K562 (cell line): Measurements from ENCODE around the gene CBX2. TPM values are rescaled to one million over a fixed set of nuclear protein-coding genes. Genes with fewer than 3 reads are reported as not detected.

Experiments used
- CHD1 ChIP-seq: fragments of 200-600 bp; sonication (generic); IDR thresholded peaks from one replicate; pipeline ENCODE4 v1.6.1; 2012; ENCODE audit warnings: mild to moderate bottlenecking, moderate library complexity, low read length, inconsistent platforms
- GABPB1 ChIP-seq: sonication (generic); formaldehyde crosslinking; IDR thresholded peaks from 2 replicates; pipeline ENCODE4 v1.8.0; 2022; ENCODE audit warnings: mild to moderate bottlenecking, missing genetic modification reagents
- MAZ ChIP-seq, 2 experiments: fragments of 450-650 bp in 1 of 2; sonication (generic) in 1 of 2; formaldehyde crosslinking; IDR thresholded peaks in 1 of 2; conservative IDR thresholded peaks in 1 of 2; 2 replicates each; pipeline versions ENCODE4 v1.4.0 to v1.5.0; 2020; ENCODE audit warnings: mild to moderate bottlenecking in 1 of 2, missing genetic modification reagents in 1 of 2
- MEF2A ChIP-seq: IDR thresholded peaks from 2 replicates; pipeline ENCODE4 v1.6.1; 2011; ENCODE audit warnings: low read depth, mild to moderate bottlenecking, low read length, moderate library complexity; ENCODE audit not compliant: control insufficient read depth
- PHF21A ChIP-seq: fragments of 450-650 bp; IDR thresholded peaks from 2 replicates; pipeline ENCODE4 v1.6.1; 2017; ENCODE audit warnings: low read depth, borderline replicate concordance
- RBFOX2 ChIP-seq: fragments of 200-400 bp; formaldehyde crosslinking; IDR thresholded peaks from 2 replicates; pipeline ENCODE4 v1.6.1; 2017; ENCODE audit warnings: low read depth, mild to moderate bottlenecking, low read length, moderate library complexity
- RBM25 ChIP-seq: fragments of 200-400 bp; formaldehyde crosslinking; IDR thresholded peaks from 2 replicates; pipeline ENCODE4 v1.6.1; 2018; ENCODE audit warnings: low read length, low read depth, moderate library complexity; ENCODE audit not compliant: severe bottlenecking
- SREBF1 ChIP-seq: fragments of 150-350 bp; IDR thresholded peaks from 2 replicates; pipeline ENCODE4 v1.6.1; 2014; ENCODE audit warnings: antibody characterized with exemption, low read depth, low read length, borderline replicate concordance
- TEAD1 ChIP-seq, 2 experiments: fragments of 450-650 bp in 1 of 2; sonication (generic) in 1 of 2; formaldehyde crosslinking; IDR thresholded peaks; 2 replicates each; pipeline versions ENCODE4 v1.4.0 to v1.8.0; 2020 to 2022; ENCODE audit warnings: mild to moderate bottlenecking in 2 of 2, missing genetic modification reagents in 1 of 2
- ZNF436 ChIP-seq: fragments of 250-450, 450-650 bp; sonication (Bioruptor Pico); formaldehyde crosslinking; IDR thresholded peaks from 2 replicates; pipeline ENCODE4 v1.7.0; 2020; ENCODE audit warnings: mild to moderate bottlenecking
- ZNF764 ChIP-seq: fragments of 250-450 bp; sonication (Bioruptor Pico); IDR thresholded peaks from 2 replicates; pipeline ENCODE4 v1.4.0; 2020; ENCODE audit warnings: low read depth, mild to moderate bottlenecking, moderate library complexity
- ZSCAN29 ChIP-seq: fragments of 450-650 bp; IDR thresholded peaks from 2 replicates; pipeline ENCODE4 v1.6.1; 2017
- polyA plus RNA-seq, 8 experiments: library from polyadenylated mRNA; depleted of rRNA in 4 of 8; stranded (reverse) in 5 of 8; unstranded in 3 of 8; fragments of >200 nt; fragmentation: Nextera tagmentation in 2 of 8; fragmentation: Illumina TruSeq in 1 of 8; extraction: Ambion mirVana in 2 of 8; extraction: Trizol in 1 of 8; gene quantifications; 2 replicates each; pipeline versions ENCODE4 v1.2.1 to v1.2.3, GENCODE V29; 2011 to 2014; ENCODE audit warnings: inconsistent platforms in 1 of 8, missing spikeins in 1 of 8
- total RNA-seq, 7 experiments: library from RNA; depleted of rRNA in 6 of 7; stranded (reverse); fragments of >200 nt in 6 of 7; fragmentation: Illumina TruSeq in 2 of 7; extraction: Trizol in 2 of 7; gene quantifications; 2 replicates each; pipeline versions ENCODE4 v1.2.1 to v1.2.3, GENCODE V29; 2011 to 2021; ENCODE audit warnings: low replicate concordance in 1 of 7
- TF ChIP-seq, protein P1 (sequence below): sonication (generic); formaldehyde crosslinking; IDR thresholded peaks from 2 replicates; pipeline ENCODE4 v1.8.0; 2022; ENCODE audit warnings: missing genetic modification reagents, mild to moderate bottlenecking, moderate library complexity, borderline replicate concordance
- TF ChIP-seq, protein P2 (sequence below): sonication (generic); formaldehyde crosslinking; IDR thresholded peaks from 2 replicates; pipeline ENCODE4 v1.8.0; 2022; ENCODE audit warnings: mild to moderate bottlenecking, missing genetic modification reagents
- TF ChIP-seq, protein P3 (sequence below): fragments of 450-650 bp; IDR thresholded peaks from 2 replicates; pipeline ENCODE4 v1.6.1; 2016; ENCODE audit warnings: low read depth

Gene CBX2
- total and polyA plus RNA-seq, 9 of the 15 experiments (the other 6 are each of a cell fraction or from before 2014, with no cell fraction given), result 0.66 to 26.9 (median 13.9) TPM

DNA sequence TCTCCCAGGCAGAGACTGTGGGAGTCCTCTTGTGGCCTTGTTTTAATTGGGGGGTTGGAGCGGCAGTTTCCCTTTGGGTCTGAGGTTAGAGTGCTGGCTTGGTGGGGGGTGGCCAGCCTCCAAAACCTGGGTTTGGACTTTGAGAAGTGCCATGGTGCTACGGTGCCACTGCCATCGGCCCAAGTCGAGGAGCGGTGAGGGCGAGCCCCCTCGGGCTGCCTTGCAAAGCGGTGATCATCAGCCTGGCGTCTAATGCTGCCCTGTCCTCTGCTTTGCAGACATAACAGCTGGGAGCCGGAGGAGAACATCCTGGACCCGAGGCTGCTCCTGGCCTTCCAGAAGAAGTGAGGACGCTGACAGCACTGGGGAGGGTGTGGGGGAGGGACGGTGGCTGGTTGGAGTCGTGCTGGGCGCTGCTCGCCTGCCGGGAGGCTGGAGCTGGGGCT, 1.2 kb downstream of the CBX2 start (continued):
- TF ChIP-seq MAZ (CRISPR knock-in tag; conservative IDR thresholded peaks at IDR 0.05 in 1 of 2, IDR thresholded peaks at IDR 0.05 in 1 of 2) (no peak), ZNF764 (CRISPR knock-in tag) (no peak), MEF2A (no peak), GABPB1 (peak; percentile 44; the same call in 1 of the 2 replicates), PHF21A (no peak), ZNF436 (CRISPR knock-in tag) (no peak), ZSCAN29 (0 out of 2 replicates have a peak, but pooled peaks have one; percentile 15), TEAD1 (CRISPR knock-in tag; IDR thresholded peaks at IDR 0.05) (no peak), RBFOX2 (0 out of 2 replicates have a peak, but pooled peaks have one; percentile 15), CHD1 (peak; percentile 32), SREBF1 (no peak), RBM25 (no peak)
- TF ChIP-seq, protein P1, sequence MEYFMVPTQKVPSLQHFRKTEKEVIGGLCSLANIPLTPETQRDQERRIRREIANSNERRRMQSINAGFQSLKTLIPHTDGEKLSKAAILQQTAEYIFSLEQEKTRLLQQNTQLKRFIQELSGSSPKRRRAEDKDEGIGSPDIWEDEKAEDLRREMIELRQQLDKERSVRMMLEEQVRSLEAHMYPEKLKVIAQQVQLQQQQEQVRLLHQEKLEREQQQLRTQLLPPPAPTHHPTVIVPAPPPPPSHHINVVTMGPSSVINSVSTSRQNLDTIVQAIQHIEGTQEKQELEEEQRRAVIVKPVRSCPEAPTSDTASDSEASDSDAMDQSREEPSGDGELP (CRISPR knock-in tag), result peak; percentile 54; the same call in 1 of the 2 replicates
- TF ChIP-seq, protein P2, sequence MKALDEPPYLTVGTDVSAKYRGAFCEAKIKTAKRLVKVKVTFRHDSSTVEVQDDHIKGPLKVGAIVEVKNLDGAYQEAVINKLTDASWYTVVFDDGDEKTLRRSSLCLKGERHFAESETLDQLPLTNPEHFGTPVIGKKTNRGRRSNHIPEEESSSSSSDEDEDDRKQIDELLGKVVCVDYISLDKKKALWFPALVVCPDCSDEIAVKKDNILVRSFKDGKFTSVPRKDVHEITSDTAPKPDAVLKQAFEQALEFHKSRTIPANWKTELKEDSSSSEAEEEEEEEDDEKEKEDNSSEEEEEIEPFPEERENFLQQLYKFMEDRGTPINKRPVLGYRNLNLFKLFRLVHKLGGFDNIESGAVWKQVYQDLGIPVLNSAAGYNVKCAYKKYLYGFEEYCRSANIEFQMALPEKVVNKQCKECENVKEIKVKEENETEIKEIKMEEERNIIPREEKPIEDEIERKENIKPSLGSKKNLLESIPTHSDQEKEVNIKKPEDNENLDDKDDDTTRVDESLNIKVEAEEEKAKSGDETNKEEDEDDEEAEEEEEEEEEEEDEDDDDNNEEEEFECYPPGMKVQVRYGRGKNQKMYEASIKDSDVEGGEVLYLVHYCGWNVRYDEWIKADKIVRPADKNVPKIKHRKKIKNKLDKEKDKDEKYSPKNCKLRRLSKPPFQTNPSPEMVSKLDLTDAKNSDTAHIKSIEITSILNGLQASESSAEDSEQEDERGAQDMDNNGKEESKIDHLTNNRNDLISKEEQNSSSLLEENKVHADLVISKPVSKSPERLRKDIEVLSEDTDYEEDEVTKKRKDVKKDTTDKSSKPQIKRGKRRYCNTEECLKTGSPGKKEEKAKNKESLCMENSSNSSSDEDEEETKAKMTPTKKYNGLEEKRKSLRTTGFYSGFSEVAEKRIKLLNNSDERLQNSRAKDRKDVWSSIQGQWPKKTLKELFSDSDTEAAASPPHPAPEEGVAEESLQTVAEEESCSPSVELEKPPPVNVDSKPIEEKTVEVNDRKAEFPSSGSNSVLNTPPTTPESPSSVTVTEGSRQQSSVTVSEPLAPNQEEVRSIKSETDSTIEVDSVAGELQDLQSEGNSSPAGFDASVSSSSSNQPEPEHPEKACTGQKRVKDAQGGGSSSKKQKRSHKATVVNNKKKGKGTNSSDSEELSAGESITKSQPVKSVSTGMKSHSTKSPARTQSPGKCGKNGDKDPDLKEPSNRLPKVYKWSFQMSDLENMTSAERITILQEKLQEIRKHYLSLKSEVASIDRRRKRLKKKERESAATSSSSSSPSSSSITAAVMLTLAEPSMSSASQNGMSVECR (CRISPR knock-in tag), result no peak
- TF ChIP-seq, protein P3, sequence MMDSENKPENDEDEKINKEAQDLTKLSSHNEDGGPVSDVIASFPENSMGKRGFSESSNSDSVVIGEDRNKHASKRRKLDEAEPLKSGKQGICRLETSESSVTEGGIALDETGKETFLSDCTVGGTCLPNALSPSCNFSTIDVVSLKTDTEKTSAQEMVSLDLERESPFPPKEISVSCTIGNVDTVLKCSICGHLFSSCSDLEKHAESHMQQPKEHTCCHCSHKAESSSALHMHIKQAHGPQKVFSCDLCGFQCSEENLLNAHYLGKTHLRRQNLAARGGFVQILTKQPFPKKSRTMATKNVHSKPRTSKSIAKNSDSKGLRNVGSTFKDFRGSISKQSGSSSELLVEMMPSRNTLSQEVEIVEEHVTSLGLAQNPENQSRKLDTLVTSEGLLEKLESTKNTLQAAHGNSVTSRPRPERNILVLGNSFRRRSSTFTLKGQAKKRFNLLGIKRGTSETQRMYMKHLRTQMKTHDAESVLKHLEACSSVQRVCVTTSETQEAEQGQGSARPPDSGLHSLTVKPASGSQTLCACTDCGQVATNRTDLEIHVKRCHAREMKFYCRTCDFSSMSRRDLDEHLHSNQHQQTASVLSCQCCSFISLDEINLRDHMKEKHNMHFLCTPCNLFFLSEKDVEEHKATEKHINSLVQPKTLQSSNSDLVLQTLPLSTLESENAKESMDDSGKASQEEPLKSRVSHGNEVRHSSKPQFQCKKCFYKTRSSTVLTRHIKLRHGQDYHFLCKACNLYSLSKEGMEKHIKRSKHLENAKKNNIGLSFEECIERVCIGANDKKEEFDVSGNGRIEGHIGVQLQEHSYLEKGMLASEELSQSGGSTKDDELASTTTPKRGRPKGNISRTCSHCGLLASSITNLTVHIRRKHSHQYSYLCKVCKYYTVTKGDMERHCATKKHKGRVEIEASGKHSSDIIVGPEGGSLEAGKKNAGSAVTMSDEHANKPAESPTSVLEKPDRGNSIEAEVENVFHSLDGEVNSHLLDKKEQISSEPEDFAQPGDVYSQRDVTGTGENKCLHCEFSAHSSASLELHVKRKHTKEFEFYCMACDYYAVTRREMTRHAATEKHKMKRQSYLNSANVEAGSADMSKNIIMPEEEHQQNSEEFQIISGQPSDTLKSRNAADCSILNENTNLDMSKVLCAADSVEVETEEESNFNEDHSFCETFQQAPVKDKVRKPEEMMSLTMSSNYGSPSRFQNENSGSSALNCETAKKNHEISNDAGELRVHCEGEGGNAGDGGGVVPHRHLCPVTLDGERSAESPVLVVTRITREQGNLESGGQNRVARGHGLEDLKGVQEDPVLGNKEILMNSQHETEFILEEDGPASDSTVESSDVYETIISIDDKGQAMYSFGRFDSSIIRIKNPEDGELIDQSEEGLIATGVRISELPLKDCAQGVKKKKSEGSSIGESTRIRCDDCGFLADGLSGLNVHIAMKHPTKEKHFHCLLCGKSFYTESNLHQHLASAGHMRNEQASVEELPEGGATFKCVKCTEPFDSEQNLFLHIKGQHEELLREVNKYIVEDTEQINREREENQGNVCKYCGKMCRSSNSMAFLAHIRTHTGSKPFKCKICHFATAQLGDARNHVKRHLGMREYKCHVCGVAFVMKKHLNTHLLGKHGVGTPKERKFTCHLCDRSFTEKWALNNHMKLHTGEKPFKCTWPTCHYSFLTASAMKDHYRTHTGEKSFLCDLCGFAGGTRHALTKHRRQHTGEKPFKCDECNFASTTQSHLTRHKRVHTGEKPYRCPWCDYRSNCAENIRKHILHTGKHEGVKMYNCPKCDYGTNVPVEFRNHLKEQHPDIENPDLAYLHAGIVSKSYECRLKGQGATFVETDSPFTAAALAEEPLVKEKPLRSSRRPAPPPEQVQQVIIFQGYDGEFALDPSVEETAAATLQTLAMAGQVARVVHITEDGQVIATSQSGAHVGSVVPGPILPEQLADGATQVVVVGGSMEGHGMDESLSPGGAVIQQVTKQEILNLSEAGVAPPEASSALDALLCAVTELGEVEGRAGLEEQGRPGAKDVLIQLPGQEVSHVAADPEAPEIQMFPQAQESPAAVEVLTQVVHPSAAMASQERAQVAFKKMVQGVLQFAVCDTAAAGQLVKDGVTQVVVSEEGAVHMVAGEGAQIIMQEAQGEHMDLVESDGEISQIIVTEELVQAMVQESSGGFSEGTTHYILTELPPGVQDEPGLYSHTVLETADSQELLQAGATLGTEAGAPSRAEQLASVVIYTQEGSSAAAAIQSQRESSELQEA, result peak; percentile 74
